Endothelial cell of hepatic sinusoid (primary cell): Measurements from ENCODE around the gene ZBP1.

Experiments
- in situ Hi-C: cut with HindIII; loops from 2 replicates; pipeline ENCODE4 v1.10.0; 2017; ENCODE audit warnings: low sequenced_read_pairs

The ZBP1 gene

DNA sequence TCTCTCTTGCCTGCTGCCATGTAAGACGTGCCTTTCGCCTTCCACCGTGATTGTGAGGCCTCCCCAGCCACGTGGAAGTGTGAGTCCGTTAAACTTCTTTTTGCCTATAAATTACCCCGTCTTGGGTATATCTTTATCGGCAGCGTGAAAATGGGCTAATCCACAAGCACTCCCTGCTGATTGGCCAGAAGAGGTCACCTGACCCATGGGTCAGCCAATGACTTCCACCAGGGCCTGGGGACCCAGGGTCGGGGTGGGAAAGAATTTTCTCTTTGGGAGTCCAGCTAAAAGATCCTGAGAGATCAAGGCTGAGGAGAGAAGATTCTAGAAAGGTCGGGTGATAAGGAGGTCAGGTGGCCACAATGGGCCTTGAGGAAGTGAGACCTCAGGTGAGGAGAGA lies 17.1 kb downstream of the ZBP1 start:
- in situ Hi-C loops = no loop called here

DNA sequence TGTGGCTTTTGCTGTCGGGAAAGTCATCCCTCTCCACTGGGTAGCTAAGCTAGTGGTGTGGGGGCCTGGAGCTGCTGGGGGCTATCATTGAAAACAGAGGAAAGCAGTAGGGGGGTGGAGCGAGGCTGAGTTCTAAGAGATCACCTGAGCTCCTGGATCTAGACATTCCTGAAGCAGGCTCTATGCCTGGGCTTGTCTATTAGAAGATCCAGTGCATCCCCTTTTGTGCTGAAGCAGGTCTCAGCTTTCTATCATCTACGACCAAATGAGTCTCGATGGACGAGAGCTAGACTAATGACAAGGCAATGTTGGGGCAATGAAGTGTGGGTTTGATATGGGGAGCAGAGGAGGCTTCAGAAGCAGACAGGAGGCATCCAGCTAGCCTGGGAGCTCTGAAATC lies 18.5 kb downstream of the ZBP1 start:
- in situ Hi-C loops = no loop called here

DNA sequence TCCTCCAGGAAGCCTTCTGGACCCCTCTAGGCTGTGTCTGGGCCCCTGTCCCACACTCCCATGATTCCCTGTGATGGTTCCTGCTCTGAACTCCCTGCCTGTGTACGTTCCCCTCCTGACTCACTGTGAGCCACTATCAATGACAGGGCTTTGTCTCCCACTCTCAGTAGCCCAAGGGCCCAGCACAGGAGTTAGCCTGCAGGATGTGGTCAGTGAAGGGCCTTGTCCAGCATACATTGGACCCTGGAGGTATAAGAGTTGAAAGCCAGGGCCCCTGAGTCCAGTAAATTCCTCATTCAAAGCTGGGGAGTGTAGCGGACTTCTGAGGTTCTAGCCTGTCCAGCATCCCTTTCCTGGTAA lies 19.0 kb downstream of the ZBP1 start:
- in situ Hi-C loops = no loop called here

DNA sequence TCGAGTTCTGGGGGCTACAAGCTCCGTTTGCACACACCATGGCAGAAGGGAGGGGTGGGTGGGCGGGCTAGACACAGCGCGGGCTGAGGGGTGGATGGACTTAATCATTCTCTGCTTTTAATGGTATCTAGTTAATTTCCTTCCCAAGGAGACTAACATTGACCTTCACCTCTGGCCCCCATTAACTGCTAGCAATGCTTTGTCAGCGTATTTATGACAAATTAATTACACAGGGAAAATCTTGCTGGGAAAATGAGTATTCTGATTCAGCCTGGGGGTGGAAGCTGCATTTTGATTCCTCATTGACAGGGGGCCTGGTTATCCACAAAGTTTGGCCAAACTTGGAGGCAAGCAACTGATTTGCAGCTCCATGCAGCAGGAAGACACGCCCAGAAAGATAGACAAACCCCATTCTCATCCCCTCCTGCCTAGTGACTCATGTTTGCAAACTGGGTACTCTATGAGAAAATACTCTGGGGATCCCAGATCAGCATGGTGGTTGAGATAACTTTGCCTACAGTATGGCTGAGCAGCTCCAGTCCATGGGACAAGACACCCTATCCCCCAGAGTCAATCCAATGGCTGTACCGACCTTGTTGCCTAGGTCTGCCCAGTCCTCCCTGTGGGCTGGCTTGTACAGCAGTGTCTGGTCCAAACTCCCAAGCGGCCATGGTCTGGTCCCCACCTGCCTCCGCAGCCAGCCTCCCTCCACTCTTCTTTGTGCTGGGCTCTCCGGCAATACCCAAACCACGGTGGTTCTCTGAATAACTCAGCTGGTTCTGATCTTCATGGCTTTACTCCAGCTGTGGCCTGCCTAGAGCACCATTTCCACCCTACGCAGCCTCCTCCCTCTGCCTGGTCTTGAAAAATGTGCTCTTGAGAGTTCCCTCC lies 19.7 kb downstream of the ZBP1 start:
- in situ Hi-C loops = no loop called here

DNA sequence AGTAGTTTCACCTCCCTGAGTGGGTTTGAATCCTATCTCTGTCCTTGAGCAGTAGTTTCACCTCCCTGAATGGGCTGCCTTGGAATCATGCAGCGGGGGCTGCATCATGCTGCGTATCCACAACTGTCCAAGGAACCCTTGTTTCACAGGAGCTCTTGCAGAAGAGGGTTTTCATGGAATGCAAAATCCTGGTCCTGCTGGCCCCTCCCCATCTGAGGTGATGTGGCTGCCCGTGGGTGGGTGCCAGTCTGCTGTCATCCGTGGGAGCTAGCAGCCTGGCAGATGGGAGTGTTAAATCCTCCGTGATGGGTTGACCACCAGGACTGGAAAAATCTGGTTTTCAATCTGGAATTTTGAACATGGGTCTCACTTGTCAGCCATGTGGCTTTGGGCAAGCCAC lies 21.7 kb downstream of the ZBP1 start:
- in situ Hi-C loops = no loop called here

DNA sequence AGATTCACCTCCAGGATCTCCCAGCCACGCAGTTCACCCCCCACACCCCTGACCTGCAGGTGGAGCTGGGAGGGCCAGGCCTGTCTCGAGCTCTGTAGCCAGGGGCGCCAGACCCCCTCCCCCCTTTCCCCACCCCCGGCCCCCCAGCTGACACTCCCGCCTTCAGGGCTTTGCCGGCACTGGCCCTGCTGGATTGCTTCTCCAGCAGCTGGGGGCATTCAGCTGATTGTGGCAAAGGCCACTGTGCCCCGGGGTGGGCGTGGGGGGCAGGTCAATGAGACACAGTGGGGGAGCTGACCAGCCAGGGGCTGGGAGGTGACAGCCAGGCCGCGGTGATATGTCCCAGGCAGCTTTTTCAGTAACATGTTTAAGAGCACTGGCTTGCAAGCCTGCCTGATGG lies 22.2 kb downstream of the ZBP1 start:
- in situ Hi-C loops = no loop called here

DNA sequence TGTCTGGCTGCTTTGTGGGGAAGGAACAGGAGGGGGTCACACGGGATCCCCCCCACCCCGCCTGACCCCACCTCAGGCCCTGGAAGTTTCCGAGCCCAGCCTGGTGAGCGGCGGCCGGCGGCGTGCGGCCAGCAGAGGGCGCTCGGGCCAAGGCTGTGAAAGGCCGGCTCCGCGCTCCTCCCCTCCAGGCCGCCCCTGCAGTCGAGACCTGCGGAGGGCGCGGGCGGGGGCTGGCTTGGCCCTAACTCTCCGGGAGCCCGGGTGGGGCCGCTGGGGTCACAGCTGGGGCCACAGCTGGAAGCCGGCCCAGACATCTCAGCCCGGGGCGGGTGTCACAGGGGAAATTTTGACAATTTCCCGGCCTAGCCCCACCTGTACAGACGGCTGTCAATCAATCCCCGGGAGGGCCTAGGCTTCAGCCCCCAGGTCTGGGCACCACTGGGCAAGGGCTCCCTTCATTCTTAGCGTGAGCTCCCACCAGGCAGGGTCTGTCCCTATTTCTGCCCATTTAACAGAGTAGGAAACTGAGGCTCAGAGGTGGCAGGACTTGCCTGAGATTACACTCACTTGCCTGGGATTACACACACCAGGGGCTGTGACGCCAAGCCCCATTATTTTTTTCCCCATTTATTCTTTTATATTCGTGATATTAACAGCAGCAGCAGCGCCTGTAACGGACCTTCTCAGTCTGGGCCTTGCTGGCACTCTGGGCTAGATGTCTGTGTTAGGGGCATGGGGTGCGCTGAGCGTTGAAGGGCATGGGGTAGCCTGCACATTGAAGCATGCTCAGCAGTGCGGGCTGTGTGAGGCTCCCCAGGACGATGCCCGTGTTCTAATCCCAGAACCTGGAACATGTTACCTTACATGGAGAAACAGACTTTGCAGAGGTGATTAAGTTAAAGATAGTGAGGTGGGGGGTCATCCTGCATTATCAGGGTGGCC lies 23.0 kb downstream of the ZBP1 start:
- in situ Hi-C loops = no loop called here

DNA sequence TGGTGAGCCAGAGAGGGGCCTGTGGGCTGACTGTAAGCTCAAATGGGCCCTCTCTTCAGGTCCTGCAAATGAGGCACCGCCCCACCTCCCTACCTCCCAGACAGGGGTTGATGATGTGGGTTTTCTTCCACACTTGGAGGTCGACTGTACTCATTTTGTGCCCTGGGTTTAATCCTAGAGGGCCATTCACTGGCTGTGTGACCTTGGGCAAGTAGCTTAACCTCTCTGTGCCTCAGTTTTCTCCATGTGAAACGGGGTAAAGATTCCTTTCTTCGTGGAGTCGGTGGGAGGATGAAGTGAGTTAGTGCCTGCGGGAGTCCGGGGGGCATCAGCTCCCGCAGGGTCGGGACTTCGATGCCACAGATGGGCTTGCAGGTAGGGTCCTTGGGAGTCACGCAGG lies 23.9 kb downstream of the ZBP1 start:
- in situ Hi-C loops = no loop called here

DNA sequence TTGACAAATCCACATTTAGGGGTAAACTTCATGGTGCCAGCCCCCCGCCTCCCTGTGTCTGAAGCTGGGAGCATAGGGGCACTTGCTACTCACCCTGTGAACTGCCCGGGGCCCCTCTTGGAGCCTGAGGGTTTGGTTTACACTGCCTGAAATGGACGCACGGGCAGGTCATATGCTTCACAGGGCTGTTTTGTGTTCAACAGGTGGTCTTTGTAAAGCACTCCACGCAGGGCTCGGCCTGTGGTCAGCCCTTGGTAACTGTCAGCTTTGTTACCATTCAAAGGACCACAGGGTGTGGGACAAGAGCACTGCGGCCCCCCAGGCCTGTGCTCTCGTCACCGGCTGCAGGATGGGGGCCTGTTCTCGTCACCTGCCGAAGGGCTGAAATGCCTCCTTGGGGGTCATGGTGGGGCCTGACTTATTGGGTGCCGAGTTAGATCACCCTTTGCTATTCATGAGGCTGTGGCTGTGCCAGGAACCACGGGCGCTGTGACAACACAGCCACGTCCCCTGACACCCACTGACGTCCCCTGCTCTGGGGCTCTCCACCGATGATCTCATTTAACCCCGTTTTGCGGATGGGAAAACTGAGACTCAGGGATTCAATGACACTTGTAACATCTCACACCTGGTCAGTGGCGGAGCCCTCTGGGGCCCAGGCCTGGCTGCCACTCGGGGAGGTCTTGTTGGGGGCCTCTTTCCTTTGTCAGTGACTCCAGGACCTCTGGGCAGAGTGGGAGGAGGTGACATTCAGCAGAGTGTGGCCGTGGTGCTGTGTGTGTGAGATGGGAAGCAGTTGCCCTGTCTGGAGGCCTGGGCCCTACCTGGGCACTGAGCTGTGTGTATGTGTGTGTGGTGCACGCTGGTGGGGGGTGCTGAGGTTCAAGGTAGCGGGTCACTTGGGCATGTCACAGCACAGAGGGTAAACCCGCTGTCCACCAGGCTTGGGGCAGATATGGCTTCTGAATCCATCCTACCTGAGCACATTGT lies 24.9 kb downstream of the ZBP1 start:
- in situ Hi-C loops = no loop called here

DNA sequence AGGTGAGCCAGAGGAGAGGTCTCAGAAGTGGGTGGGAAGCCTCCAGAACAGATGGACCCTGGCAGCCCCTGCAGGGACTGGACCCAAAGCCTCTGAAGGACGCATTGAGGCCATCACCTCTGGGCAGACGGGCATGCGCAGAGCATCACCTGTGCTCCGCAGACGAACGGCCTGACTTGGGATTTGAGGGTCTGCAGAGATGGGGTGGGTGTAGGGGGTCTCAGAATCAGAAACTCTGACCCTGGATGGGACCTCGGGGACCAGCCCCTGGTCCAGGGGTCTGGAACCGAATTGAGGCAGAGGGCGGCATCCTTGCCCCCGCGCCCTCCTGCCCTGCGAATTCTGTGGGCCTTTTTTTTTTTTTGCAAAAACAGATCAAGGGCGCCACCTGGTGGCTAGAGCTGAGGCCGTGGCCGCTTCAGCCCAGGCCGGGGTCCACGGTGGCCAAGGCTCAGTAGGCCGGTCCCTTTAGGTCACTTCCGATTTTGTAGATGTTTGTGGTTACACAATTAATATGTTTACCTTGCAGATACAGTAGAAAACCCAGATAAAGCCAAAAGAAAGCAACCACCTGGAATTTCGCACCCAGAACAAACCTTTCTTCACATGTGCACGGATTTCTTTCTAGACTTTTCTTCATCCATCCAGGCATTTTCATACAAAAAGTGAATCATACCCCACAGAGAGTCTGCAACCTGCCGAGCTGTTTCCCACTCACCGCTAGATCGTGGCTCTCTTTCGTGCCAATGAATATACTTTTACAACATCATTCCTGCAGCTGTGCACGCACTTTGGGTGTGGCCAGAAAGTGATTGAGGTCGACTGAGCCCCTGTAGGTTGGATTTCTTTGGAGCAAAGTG lies 25.9 kb downstream of the ZBP1 start:
- in situ Hi-C loops = no loop called here

DNA sequence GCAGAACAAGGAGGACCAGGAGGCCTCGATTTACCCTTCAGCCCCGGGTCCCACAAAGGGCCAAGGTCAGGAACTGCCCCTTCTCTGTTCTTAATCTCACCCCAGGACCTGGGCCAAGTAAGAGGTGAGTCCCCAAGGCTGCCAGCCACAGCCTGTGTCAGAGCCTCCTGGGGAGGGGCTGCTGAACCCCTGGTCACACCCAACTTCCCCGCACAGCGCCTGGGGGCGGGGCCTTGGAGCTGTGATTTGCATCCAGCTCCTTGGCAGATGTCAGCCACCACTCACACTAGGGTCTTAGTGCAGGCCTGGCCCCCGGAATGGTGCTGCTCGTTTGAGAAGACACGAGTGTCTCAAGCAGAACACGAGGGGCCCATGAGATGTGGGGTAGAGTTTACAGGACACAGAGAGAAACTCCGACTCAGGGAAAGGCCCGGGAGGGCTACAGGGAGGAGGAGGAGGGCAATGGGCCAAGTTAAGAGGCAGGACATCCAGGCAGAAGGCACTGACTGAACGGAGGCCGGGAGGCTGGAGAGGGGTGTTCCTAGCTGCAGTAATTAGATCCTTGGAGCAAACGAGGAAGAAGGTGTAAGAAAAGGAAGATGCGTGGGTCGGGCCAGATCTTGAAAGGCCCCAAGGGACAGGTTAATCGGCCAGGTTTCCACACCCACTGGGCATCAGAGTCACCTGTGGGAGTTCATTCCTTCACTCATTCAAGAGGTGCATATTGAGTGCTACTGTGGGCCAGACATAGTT lies 26.9 kb downstream of the ZBP1 start:
- in situ Hi-C loops = no loop called here

DNA sequence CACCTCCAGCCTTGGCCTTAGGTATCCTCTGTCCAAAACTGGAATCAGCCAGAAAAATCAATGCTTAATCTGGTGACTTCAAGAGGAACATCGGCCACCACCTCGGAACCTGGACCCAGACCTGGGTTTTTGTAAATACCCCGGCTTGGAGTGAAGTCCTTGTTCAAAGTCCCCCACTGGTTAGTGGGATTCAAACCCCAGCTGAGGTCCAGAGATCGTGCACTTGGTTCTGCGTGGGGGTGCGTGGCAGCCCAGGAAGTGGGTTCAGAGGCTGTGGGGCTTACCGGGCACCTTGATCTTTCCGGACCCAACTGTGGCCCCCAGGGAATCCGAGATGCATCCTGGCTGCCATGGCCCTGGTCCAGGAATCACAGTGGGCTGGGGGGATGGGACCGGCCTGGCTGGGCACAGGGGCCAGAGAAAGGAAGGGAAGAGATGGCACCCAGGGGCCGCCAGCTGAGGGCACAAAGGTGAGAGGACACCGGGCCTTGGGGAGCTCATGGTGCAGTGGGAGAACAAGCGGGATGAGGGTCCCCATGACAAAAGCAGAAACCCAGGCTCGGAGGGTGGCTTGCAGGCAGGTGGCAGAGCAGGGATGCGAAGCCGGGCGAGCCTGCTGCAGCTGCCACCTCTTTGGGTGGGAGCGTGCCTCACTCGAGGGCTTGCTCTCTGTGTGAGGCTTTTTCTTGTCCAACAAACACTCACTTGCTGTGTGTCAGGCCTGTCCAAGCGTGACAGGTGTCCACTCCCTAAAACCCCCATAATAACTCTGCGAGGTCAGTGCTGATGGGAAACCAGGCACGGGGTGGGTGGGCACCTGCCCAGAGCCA lies 27.7 kb downstream of the ZBP1 start:
- in situ Hi-C loops = no loop called here

DNA sequence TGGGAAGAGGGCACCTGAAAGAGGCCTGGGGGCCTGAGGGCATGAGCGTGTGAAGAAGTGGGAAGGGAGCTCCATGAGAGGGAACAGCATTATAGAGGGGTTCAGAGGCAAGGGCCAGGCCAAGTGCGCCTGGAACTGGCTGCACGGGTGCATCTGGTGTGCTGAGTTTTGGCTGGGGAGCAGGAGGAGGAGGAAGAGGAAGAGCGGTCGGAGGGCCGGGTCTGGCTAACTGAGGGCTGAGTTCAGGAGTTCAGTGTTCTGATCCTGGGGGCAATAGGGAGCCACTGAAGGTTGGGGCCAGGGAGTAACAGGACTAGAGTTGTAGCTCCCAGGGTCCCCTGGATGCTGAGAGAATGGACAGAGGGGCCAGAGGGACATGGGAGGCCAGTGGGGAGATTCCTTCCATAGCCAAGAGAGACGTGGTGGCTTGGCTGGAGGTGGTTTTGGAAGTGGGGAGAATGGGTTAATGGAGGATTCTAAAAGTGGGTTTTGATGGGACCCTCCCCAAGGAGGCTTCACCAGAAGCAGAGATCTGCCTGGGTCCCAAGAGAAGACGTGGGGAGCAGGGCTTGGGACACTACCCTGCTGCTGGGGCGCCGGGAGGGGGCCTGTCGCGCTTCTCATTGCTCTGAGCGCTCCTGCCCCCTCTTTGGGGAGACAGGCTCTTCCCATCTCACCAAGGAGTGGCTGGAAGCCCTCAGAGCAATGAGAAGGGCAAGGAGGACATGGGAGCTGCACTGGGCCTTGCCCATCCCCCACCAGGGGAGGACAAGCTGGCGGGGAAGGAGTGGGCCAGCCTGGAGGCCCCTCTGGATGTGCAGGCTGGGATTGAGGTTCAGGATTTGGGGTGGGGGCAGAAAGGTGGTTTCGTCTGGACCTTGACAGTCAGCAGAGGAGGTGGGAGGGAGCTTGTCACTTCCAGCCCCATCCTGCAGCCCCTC lies 28.7 kb downstream of the ZBP1 start:
- in situ Hi-C loops = no loop called here

DNA sequence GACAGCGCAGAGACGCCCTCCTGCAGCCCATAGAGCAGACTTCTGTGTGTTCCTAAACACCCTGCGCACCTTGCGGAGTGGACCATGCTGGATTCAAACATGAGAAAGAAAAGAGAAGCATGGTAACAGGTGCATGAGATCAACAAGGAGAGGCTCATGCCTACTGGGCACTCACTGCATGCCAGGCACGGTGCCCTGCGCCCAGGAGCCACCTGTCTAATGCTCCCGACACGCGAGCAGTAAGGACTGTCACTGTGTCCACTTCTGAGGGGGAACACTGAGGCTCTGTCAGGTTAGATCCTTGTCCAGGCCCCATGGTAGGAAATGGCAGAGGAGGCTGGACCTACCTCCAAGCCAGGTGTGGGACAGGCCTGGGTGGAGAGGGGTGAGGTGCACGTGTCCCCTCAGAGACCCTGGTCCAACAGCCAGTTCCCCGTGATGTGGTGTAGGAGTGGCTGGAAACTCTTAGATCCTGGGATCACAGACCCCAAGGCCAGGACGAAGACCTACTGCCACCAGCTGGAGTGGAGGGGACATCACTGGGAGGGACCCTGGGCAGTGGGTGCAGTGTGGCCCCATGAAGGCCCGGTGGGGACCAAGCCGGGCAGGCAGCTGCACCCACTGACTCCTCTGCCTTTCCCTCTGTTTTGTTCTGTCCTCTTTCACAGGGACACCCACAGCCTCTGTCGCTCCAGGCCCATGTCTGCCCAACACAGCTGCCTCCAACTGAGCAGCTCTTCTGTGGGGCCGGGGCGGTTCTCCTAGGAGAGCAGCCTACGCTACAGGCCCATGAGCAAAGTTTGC lies 29.5 kb downstream of the ZBP1 start:
- in situ Hi-C loops = no loop called here

DNA sequence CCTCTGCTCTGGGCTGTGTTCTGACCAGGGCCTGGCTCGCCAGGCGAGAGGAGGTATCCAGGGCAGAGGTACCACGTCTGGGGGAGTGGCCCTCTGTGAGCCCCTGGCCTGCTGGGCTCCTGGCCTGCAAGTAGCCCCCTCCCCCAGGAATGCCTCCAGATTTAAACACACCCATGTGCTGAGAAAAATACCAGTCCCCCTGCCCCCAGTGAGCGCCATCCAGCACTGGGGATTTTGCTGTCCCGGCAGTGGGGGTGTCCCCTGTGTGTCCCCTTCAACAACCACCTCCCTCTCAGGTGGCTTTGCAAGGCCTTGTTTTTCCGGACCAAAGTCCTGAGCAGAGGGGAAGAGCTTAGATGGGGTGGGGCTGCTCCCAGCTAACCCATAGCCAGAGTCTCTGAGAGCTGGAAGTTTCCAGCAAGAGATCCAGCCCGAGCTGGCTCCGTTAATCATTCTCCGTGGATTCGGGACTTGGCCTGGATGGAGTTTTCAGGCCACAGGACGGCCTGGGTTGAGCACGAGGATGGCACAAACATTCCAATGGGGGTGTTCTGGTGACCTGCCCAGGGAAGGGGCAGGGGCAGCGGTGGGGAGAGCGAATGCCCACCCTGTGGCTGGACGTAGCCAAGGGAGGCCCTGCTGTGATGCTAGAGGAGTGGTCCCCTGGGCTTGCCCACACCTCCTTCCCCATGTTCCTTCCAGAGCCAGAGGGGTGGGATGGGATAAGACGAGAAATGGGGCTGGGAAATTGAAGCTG lies 30.3 kb downstream of the ZBP1 start:
- in situ Hi-C loops = no loop called here
